GM12878 (cell line): Measurements from ENCODE around the gene SERPINB8. TPM values are rescaled to one million over a fixed set of nuclear protein-coding genes. Genes with fewer than 3 reads are reported as not detected.

Experiments
- ATAC-seq: fragments of 200-7000 bp; cut with Tn5 transposase; 3 replicates; pipeline ENCODE4 v1.9.1; 2020; ENCODE audit warnings: mild to moderate bottlenecking, moderate library complexity
- BruUV-seq: library from RNA; stranded (reverse); fragments of 400-500 nt; replicated peaks from 2 replicates; lab custom pipeline; 2021; lab: Mats Ljungman, UMichigan
- CTCF ChIA-PET: fragments of 300-600 bp; sonication (Branson Sonifier 250); formaldehyde crosslinking; extraction: SDS; loops from one replicate; lab custom pipeline; 2021; ENCODE audit warnings: inconsistent platforms; lab: Yijun Ruan, JAX
- POLR2A ChIA-PET: fragments of 350-600 bp; formaldehyde crosslinking; extraction: SDS; loops from one replicate; lab custom pipeline; 2021; ENCODE audit warnings: inconsistent platforms; lab: Charles Lee
- RAD21 ChIA-PET: fragments of 300-600 bp; sonication (Branson Sonifier 250); formaldehyde crosslinking; loops from one replicate; lab custom pipeline; 2023; ENCODE audit warnings: antibody characterized with exemption; ENCODE audit not compliant: unreplicated experiment; lab: Charles Lee
- SMC1A ChIA-PET: fragments of 300-600 bp; sonication (Branson Sonifier 250); formaldehyde crosslinking; loops from one replicate; lab custom pipeline; 2023; ENCODE audit not compliant: unreplicated experiment, uncharacterized antibody; lab: Charles Lee
- DNase-seq: peaks from one replicate; pipeline ENCODE4 v3.0.0-alpha.2; 2011; ENCODE audit warnings: low read depth, low spot score
- FAIRE-seq: peaks from 3 replicates; lab custom pipeline; 2011; peaks lifted over from hg19 to GRCh38; lab: Jason Lieb, UNC
- H2AFZ ChIP-seq: 2 replicates; pipeline ENCODE4 v1.6.0; 2011; ENCODE audit warnings: low read depth, low read length, control low read depth; ENCODE audit not compliant: control insufficient read depth
- H3K27ac ChIP-seq: 2 replicates; pipeline ENCODE4 v1.5.1; 2011; ENCODE audit warnings: control low read depth; ENCODE audit not compliant: control insufficient read depth, insufficient read depth
- H3K27me3 ChIP-seq, 2 experiments: replicated peaks in 1 of 2; 2 replicates each; pipeline versions ENCODE4 v1.6.0 to v1.6.1; 2011; ENCODE audit warnings: low read length in 1 of 2; ENCODE audit not compliant: control insufficient read depth in 2 of 2, insufficient read depth in 2 of 2
- H3K36me3 ChIP-seq, 2 experiments: 2 replicates each; pipeline ENCODE4 v1.5.1; 2011; ENCODE audit warnings: low read length in 1 of 2; ENCODE audit not compliant: control insufficient read depth in 2 of 2, insufficient read depth in 2 of 2
- H3K4me1 ChIP-seq: 2 replicates; pipeline ENCODE4 v1.6.1; 2011; ENCODE audit warnings: mild to moderate bottlenecking, low read length, moderate library complexity, mixed read lengths; ENCODE audit not compliant: control insufficient read depth, insufficient read depth
- H3K4me2 ChIP-seq: 2 replicates; pipeline ENCODE4 v1.6.0; 2011; ENCODE audit warnings: control low read depth; ENCODE audit not compliant: control insufficient read depth, insufficient read depth
- H3K4me3 ChIP-seq: fragments of 200-600 bp; sonication (generic); 2 replicates; pipeline ENCODE4 v1.5.1; 2016
- H3K79me2 ChIP-seq: 2 replicates; pipeline ENCODE4 v1.6.0; 2011; ENCODE audit warnings: low read length; ENCODE audit not compliant: control insufficient read depth, insufficient read depth
- H3K9ac ChIP-seq: 2 replicates; pipeline ENCODE4 v1.8.0; 2011; ENCODE audit warnings: low read length, control low read depth, mixed read lengths; ENCODE audit not compliant: control insufficient read depth, insufficient read depth
- H3K9me3 ChIP-seq: replicated peaks from 3 replicates; pipeline ENCODE4 v1.5.1; 2011; ENCODE audit warnings: mild to moderate bottlenecking, low read length; ENCODE audit not compliant: control insufficient read depth, insufficient read depth
- H4K20me1 ChIP-seq: 2 replicates; pipeline ENCODE4 v1.6.0; 2011; ENCODE audit not compliant: control insufficient read depth, insufficient read depth
- BCL11A ChIP-seq: IDR thresholded peaks from 2 replicates; pipeline ENCODE4 v1.6.1; 2011; ENCODE audit warnings: low read depth, low read length
- GABPA ChIP-seq: IDR thresholded peaks from 2 replicates; pipeline ENCODE4 v1.6.1; 2014; ENCODE audit warnings: antibody characterized with exemption, low read depth, mild to moderate bottlenecking, inconsistent platforms
- JUNB ChIP-seq: IDR thresholded peaks from 2 replicates; pipeline ENCODE4 v1.6.1; 2016; ENCODE audit warnings: antibody characterized with exemption, mild to moderate bottlenecking
- MYC ChIP-seq: IDR thresholded peaks from 2 replicates; pipeline ENCODE4 v1.6.1; 2011; ENCODE audit warnings: mild to moderate bottlenecking, low read length, moderate library complexity, inconsistent platforms; ENCODE audit not compliant: insufficient read depth, insufficient replicate concordance, insufficient read length, severe bottlenecking
- POLR2AphosphoS5 ChIP-seq: IDR thresholded peaks from 2 replicates; pipeline ENCODE4 v1.6.1; 2011; ENCODE audit warnings: mild to moderate bottlenecking, low read length, inconsistent platforms
- WGBS: methylation state at CpG from one replicate; pipeline ENCODE4 v1.1.6; 2016; ENCODE audit warnings: low lambda C conversion rate; ENCODE audit not compliant: insufficient replicate concordance, insufficient coverage; ENCODE audit errors: missing lambda C conversion rate; 5-methylcytosine and 5-hydroxymethylcytosine counted together
- in situ Hi-C: fragments of 300-500 bp; cut with MboI; formaldehyde crosslinking; loops from 9 replicates; pipeline ENCODE4 v1.14.3; 2018; ENCODE audit warnings: mixed read lengths
- intact Hi-C: fragments of 100-400 bp; cut with micrococcal nuclease; formaldehyde crosslinking; loops from one replicate; pipeline ENCODE4 v1.14.2; 2022; ENCODE audit not compliant: unreplicated experiment
- polyA plus RNA-seq, 11 experiments: library from polyadenylated mRNA; depleted of rRNA in 4 of 11; unstranded in 6 of 11; stranded (reverse) in 5 of 11; fragments of >200 nt; fragmentation: Nextera tagmentation in 4 of 11; fragmentation: Illumina TruSeq in 1 of 11; extraction: Ambion mirVana in 4 of 11; extraction: Trizol in 1 of 11; gene quantifications; 1 replicate in 1 of 11; 2 replicates in 10 of 11; pipeline versions ENCODE4 v1.2.1 to v1.2.3, GENCODE V29; 2011 to 2016; ENCODE audit warnings: inconsistent platforms in 2 of 11, missing spikeins in 2 of 11, low read depth in 1 of 11
- total RNA-seq, 4 experiments: library from RNA; depleted of rRNA in 3 of 4; stranded (reverse); fragments of >200 nt in 3 of 4; fragmentation: Illumina TruSeq in 1 of 4; extraction: Trizol in 1 of 4; gene quantifications; 2 replicates each; pipeline versions ENCODE4 v1.2.1 to v1.2.3, GENCODE V29; 2013 to 2021
- TF ChIP-seq, protein P1 (sequence below): IDR thresholded peaks from 2 replicates; pipeline ENCODE4 v1.6.1; 2012; ENCODE audit warnings: mild to moderate bottlenecking, low read depth, low read length
- TF ChIP-seq, protein P2 (sequence below): IDR thresholded peaks from 2 replicates; pipeline ENCODE4 v1.6.1; 2011; ENCODE audit warnings: mild to moderate bottlenecking, low read depth, low read length, moderate library complexity; ENCODE audit not compliant: insufficient replicate concordance
- TF ChIP-seq, protein P3 (sequence below): fragments of 150-350 bp; IDR thresholded peaks from 2 replicates; pipeline ENCODE4 v1.6.1; 2014; ENCODE audit warnings: mild to moderate bottlenecking, low read depth, low read length
- TF ChIP-seq, protein P4 (sequence below): fragments of 450-650 bp; IDR thresholded peaks from 2 replicates; pipeline ENCODE4 v1.6.1; 2016; ENCODE audit warnings: mild to moderate bottlenecking, moderate library complexity, borderline replicate concordance

Gene SERPINB8
- total and polyA plus RNA-seq, 10 of the 15 experiments (the other 5 are each of a cell fraction or from before 2014, with no cell fraction given) = 8.1 to 31.5 (median 16.7) TPM

DNA sequence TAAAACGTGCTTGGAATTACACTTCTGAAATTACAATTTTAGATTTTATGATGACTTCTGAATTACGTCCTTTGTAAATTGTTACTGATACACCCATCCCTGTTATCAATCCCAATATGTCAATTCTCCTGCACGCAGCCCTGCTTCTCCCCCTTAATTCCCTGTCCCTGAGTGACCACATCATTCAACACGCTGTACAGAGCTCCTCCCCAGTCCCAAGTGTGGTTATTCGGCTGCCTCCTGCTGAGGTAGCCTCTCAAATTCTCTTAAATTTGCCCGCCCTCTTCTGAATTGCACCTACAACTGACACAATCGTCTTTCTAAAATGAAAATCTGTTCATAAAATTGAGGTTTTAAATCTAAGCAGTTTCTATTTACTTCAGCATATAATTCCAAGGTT lies 10.1 kb downstream of the SERPINB8 start (continued):
- TF ChIP-seq MYC = no peak
- TF ChIP-seq, protein P1, sequence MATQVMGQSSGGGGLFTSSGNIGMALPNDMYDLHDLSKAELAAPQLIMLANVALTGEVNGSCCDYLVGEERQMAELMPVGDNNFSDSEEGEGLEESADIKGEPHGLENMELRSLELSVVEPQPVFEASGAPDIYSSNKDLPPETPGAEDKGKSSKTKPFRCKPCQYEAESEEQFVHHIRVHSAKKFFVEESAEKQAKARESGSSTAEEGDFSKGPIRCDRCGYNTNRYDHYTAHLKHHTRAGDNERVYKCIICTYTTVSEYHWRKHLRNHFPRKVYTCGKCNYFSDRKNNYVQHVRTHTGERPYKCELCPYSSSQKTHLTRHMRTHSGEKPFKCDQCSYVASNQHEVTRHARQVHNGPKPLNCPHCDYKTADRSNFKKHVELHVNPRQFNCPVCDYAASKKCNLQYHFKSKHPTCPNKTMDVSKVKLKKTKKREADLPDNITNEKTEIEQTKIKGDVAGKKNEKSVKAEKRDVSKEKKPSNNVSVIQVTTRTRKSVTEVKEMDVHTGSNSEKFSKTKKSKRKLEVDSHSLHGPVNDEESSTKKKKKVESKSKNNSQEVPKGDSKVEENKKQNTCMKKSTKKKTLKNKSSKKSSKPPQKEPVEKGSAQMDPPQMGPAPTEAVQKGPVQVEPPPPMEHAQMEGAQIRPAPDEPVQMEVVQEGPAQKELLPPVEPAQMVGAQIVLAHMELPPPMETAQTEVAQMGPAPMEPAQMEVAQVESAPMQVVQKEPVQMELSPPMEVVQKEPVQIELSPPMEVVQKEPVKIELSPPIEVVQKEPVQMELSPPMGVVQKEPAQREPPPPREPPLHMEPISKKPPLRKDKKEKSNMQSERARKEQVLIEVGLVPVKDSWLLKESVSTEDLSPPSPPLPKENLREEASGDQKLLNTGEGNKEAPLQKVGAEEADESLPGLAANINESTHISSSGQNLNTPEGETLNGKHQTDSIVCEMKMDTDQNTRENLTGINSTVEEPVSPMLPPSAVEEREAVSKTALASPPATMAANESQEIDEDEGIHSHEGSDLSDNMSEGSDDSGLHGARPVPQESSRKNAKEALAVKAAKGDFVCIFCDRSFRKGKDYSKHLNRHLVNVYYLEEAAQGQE = no peak
- TF ChIP-seq, protein P2, sequence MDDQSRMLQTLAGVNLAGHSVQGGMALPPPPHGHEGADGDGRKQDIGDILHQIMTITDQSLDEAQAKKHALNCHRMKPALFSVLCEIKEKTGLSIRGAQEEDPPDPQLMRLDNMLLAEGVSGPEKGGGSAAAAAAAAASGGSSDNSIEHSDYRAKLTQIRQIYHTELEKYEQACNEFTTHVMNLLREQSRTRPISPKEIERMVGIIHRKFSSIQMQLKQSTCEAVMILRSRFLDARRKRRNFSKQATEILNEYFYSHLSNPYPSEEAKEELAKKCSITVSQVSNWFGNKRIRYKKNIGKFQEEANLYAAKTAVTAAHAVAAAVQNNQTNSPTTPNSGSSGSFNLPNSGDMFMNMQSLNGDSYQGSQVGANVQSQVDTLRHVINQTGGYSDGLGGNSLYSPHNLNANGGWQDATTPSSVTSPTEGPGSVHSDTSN = no peak
- TF ChIP-seq, all 136 proteins: peak for 0

DNA sequence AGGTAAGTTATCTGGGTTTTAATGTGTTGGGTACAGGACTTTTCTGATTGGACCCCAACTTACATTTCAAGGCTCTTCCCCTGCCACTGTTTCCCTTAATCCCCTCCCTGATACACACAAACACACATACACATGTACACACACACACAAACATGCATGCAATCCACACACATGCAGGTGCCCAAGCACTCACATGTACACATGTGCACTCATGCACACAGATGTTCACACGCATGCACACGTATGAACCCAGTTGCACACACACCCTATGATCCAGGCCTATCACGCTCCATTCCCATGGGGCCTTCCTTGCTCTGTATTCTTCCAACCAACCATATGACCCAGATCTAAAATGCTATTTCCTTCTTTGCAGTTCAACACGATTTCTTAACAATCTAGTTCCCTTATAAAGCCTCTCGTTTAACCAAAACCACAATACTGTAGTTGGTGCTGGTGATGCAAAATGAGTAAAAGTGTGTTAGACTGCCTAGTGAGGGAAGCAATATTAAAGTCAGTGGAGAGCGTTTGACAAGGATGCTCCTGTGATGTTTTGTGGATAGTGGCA lies 11.1 kb downstream of the SERPINB8 start:
- H3K9me3 ChIP-seq = no peaks in the 10 kb centered on the region
- 0 out of 2 replicates have a peak, but pooled peaks cover 3% of the 10 kb centered on the region for H4K20me1 ChIP-seq
- CTCF ChIA-PET = interaction anchor here (0.9 to 1.7 kb wide), 4 partner anchors 16 to 21 kb away, joined by 3 to 5 read pairs (median 4); no protein-coding TSS in a partner anchor
- TF ChIP-seq GABPA (no peak), POLR2AphosphoS5 (peak; percentile 52; the same call in 1 of the 2 replicates), JUNB (no peak), BCL11A (no peak)
- TF ChIP-seq, protein P3, sequence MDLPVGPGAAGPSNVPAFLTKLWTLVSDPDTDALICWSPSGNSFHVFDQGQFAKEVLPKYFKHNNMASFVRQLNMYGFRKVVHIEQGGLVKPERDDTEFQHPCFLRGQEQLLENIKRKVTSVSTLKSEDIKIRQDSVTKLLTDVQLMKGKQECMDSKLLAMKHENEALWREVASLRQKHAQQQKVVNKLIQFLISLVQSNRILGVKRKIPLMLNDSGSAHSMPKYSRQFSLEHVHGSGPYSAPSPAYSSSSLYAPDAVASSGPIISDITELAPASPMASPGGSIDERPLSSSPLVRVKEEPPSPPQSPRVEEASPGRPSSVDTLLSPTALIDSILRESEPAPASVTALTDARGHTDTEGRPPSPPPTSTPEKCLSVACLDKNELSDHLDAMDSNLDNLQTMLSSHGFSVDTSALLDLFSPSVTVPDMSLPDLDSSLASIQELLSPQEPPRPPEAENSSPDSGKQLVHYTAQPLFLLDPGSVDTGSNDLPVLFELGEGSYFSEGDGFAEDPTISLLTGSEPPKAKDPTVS = no peak
- TF ChIP-seq, protein P4, sequence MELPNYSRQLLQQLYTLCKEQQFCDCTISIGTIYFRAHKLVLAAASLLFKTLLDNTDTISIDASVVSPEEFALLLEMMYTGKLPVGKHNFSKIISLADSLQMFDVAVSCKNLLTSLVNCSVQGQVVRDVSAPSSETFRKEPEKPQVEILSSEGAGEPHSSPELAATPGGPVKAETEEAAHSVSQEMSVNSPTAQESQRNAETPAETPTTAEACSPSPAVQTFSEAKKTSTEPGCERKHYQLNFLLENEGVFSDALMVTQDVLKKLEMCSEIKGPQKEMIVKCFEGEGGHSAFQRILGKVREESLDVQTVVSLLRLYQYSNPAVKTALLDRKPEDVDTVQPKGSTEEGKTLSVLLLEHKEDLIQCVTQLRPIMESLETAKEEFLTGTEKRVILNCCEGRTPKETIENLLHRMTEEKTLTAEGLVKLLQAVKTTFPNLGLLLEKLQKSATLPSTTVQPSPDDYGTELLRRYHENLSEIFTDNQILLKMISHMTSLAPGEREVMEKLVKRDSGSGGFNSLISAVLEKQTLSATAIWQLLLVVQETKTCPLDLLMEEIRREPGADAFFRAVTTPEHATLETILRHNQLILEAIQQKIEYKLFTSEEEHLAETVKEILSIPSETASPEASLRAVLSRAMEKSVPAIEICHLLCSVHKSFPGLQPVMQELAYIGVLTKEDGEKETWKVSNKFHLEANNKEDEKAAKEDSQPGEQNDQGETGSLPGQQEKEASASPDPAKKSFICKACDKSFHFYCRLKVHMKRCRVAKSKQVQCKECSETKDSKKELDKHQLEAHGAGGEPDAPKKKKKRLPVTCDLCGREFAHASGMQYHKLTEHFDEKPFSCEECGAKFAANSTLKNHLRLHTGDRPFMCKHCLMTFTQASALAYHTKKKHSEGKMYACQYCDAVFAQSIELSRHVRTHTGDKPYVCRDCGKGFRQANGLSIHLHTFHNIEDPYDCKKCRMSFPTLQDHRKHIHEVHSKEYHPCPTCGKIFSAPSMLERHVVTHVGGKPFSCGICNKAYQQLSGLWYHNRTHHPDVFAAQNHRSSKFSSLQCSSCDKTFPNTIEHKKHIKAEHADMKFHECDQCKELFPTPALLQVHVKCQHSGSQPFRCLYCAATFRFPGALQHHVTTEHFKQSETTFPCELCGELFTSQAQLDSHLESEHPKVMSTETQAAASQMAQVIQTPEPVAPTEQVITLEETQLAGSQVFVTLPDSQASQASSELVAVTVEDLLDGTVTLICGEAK = no peak

More for the DNA sequence above, 11.1 kb downstream of the SERPINB8 start:
- ATAC-seq (no peak), FAIRE-seq (no peak), DNase-seq (no peak)
- no peaks in the 10 kb centered on the region for H3K27me3 ChIP-seq
- no peak overlapping the region for H3K9ac ChIP-seq
- in situ Hi-C loops (loop anchor here (25.0 kb wide), 1 partner anchor 469 kb away; no protein-coding TSS in a partner anchor), intact Hi-C loops (no loop called here)
- peaks cover 4% of the 10 kb centered on the region; the same call in 1 of the 2 replicates for H3K79me2 ChIP-seq
- no peak overlapping the region for H3K4me2 ChIP-seq
- H3K27ac ChIP-seq = no peak overlapping the region
- 63% methylated on average over 6 of the region's 6 CpGs for WGBS
- H3K4me1 ChIP-seq = peaks cover 3% of the 10 kb centered on the region; the same call in 1 of the 2 replicates
- H2AFZ ChIP-seq = no peak overlapping the region
- ChIA-PET RAD21 (no interaction called here), POLR2A (no interaction called here), SMC1A (interaction anchor here (1.3 kb wide), 1 partner anchor 13 kb away, joined by 4 read pairs; no protein-coding TSS in a partner anchor)
- peaks cover 18% of the 10 kb centered on the region in 2 experiments for H3K36me3 ChIP-seq
- BruUV-seq = no TSS peak
- H3K4me3 ChIP-seq = no peak overlapping the region
